HEK293 (cell line): ENCODE measurements around the gene SH3RF3.

Experiments
- CTCF ChIA-PET: fragments of 350-600 bp; formaldehyde crosslinking; extraction: SDS; loops from one replicate; lab custom pipeline; 2021; ENCODE audit warnings: antibody characterized with exemption; lab: Yijun Ruan, JAX
- POLR2A ChIA-PET: fragments of 300-600 bp; formaldehyde crosslinking; extraction: SDS; loops from one replicate; lab custom pipeline; 2020; ENCODE audit warnings: antibody characterized with exemption, inconsistent platforms; lab: Yijun Ruan, JAX
- H3K27ac ChIP-seq: fragments of 200-500 bp; sonication (Bioruptor generic); 2 replicates; pipeline ENCODE4 v1.5.1; 2014; ENCODE audit warnings: low read depth, low read length, control low read depth, inconsistent platforms; ENCODE audit errors: extremely low read depth
- H3K36me3 ChIP-seq, 2 experiments: fragments of 200-500 bp in 1 of 2; sonication (Bioruptor generic) in 1 of 2; 1 replicate in 1 of 2; 2 replicates in 1 of 2; pipeline ENCODE4 v1.5.1; 2014 to 2017; ENCODE audit warnings: inconsistent platforms in 2 of 2, low read length in 2 of 2; ENCODE audit not compliant: control insufficient read depth in 2 of 2, insufficient read depth in 1 of 2
- H3K4me1 ChIP-seq: fragments of 200-500 bp; sonication (Bioruptor generic); 2 replicates; pipeline ENCODE4 v1.5.1; 2014; ENCODE audit warnings: mild to moderate bottlenecking, low read length, inconsistent platforms; ENCODE audit not compliant: control insufficient read depth, insufficient read depth
- H3K4me3 ChIP-seq: 2 replicates; pipeline ENCODE4 v1.5.1; 2011; ENCODE audit warnings: low read depth, mild to moderate bottlenecking, control low read depth, low read length, moderate library complexity
- H3K9me3 ChIP-seq: fragments of 200-500 bp; sonication (Bioruptor generic); 2 replicates; pipeline ENCODE4 v1.5.1; 2014; ENCODE audit warnings: low read depth, low read length, inconsistent platforms; ENCODE audit not compliant: control insufficient read depth, insufficient read depth
- CTCF ChIP-seq: fragments of 450-650 bp; formaldehyde crosslinking; IDR thresholded peaks from 2 replicates; pipeline ENCODE4 v1.5.1; 2016; ENCODE audit warnings: missing biosample characterization, missing genetic modification characterization
- GLIS1 ChIP-seq: fragments of 450-650 bp; formaldehyde crosslinking; IDR thresholded peaks from 2 replicates; pipeline ENCODE4 v1.5.1; 2016; ENCODE audit warnings: missing biosample characterization, missing genetic modification characterization
- GLIS2 ChIP-seq: fragments of 450-650 bp; formaldehyde crosslinking; IDR thresholded peaks from 2 replicates; pipeline ENCODE4 v1.5.1; 2016; ENCODE audit warnings: missing biosample characterization, missing genetic modification characterization
- HIC1 ChIP-seq: fragments of 450-650 bp; formaldehyde crosslinking; IDR thresholded peaks from 2 replicates; pipeline ENCODE4 v1.5.1; 2016; ENCODE audit warnings: missing biosample characterization, missing genetic modification characterization
- KLF10 ChIP-seq: fragments of 450-650 bp; IDR thresholded peaks from 2 replicates; pipeline ENCODE4 v1.5.1; 2018; ENCODE audit warnings: missing biosample characterization, mild to moderate bottlenecking, missing genetic modification characterization
- TSHZ1 ChIP-seq: fragments of 450-650 bp; formaldehyde crosslinking; IDR thresholded peaks from 2 replicates; pipeline ENCODE4 v1.5.1; 2016; ENCODE audit warnings: missing biosample characterization, missing genetic modification characterization, borderline replicate concordance
- YY2 ChIP-seq: fragments of 450-650 bp; formaldehyde crosslinking; IDR thresholded peaks from 2 replicates; pipeline ENCODE4 v1.5.1; 2016; ENCODE audit warnings: missing biosample characterization, missing genetic modification characterization
- ZFP3 ChIP-seq: fragments of 450-650 bp; formaldehyde crosslinking; IDR thresholded peaks from 2 replicates; pipeline ENCODE4 v1.5.1; 2016; ENCODE audit warnings: low read depth, missing biosample characterization, missing genetic modification characterization
- ZNF10 ChIP-seq: fragments of 450-650 bp; formaldehyde crosslinking; IDR thresholded peaks from 2 replicates; pipeline ENCODE4 v1.5.1; 2017; ENCODE audit warnings: missing biosample characterization, missing genetic modification characterization
- ZNF23 ChIP-seq: fragments of 450-650 bp; formaldehyde crosslinking; IDR thresholded peaks from 2 replicates; pipeline ENCODE4 v1.5.1; 2016; ENCODE audit warnings: missing biosample characterization, missing genetic modification characterization, borderline replicate concordance
- ZNF311 ChIP-seq: fragments of 450-650 bp; formaldehyde crosslinking; IDR thresholded peaks from 2 replicates; pipeline ENCODE4 v1.5.1; 2017; ENCODE audit warnings: missing biosample characterization, missing genetic modification characterization, borderline replicate concordance
- ZNF335 ChIP-seq: fragments of 450-650 bp; formaldehyde crosslinking; conservative IDR thresholded peaks from 2 replicates; pipeline ENCODE4 v1.5.1; 2016; ENCODE audit warnings: missing biosample characterization, missing genetic modification characterization
- ZNF341 ChIP-seq: fragments of 450-650 bp; formaldehyde crosslinking; IDR thresholded peaks from 2 replicates; pipeline ENCODE4; 2016; ENCODE audit warnings: low read depth, missing biosample characterization, missing genetic modification characterization
- ZNF501 ChIP-seq: fragments of 450-650 bp; formaldehyde crosslinking; IDR thresholded peaks from 2 replicates; pipeline ENCODE4 v1.5.1; 2016; ENCODE audit warnings: missing biosample characterization, missing genetic modification characterization
- ZNF571 ChIP-seq: fragments of 450-650 bp; formaldehyde crosslinking; IDR thresholded peaks from 2 replicates; pipeline ENCODE4 v1.5.0; 2017; ENCODE audit warnings: missing biosample characterization, missing genetic modification characterization
- ZNF596 ChIP-seq: fragments of 450-650 bp; IDR thresholded peaks from 2 replicates; pipeline ENCODE4 v1.5.0; 2018; ENCODE audit warnings: missing biosample characterization, mild to moderate bottlenecking, missing genetic modification characterization, moderate library complexity
- ZNF600 ChIP-seq: fragments of 450-650 bp; formaldehyde crosslinking; IDR thresholded peaks from 2 replicates; pipeline ENCODE4 v1.5.1; 2016; ENCODE audit warnings: missing biosample characterization, missing genetic modification characterization
- ZNF704 ChIP-seq: fragments of 450-650 bp; formaldehyde crosslinking; IDR thresholded peaks from 2 replicates; pipeline ENCODE4 v1.5.1; 2016; ENCODE audit warnings: missing biosample characterization, missing genetic modification characterization
- ZNF777 ChIP-seq: fragments of 450-650 bp; formaldehyde crosslinking; IDR thresholded peaks from 2 replicates; pipeline ENCODE4 v1.5.1; 2017; ENCODE audit warnings: missing biosample characterization, missing genetic modification characterization, borderline replicate concordance

The SH3RF3 gene

GRCh38 chr2:109457366-109457765 lies 328.4 kb downstream of the SH3RF3 start:
- CTCF ChIA-PET: interaction anchor here (0.6 kb wide), 1 partner anchor 14 kb away, joined by 3 read pairs; no protein-coding TSS in a partner anchor
- TF ChIP-seq ZNF501: no peak
- no peak for TF ChIP-seq ZNF571 (tag by site-specific recombination)
- no peak for TF ChIP-seq GLIS2 (tag by site-specific recombination)
- TF ChIP-seq ZNF23: no peak
- TF ChIP-seq TSHZ1 (tag by site-specific recombination): no peak
- no peak for TF ChIP-seq KLF10 (tag by site-specific recombination)
- TF ChIP-seq ZNF341: no peak
- no peak for TF ChIP-seq HIC1 (tag by site-specific recombination)
- peaks cover 0 to 10% of the 10 kb centered on the region in 2 experiments; a peak in 1 of 3 replicates for H3K36me3 ChIP-seq
- H3K9me3 ChIP-seq: no peaks in the 10 kb centered on the region
- POLR2A ChIA-PET: no interaction called here
- H3K4me1 ChIP-seq: no peaks in the 10 kb centered on the region; the same call in 1 of the 2 replicates
- H3K4me3 ChIP-seq: no peak overlapping the region
- no peak overlapping the region for H3K27ac ChIP-seq

- POLR2A ChIA-PET: no interaction called here
- Histone ChIP-seq H3K4me1 (no peaks in the 10 kb centered on the region; the same call in 1 of the 2 replicates), H3K27ac (no peak overlapping the region)
Measured at GRCh38 chr2:109457794-109458193, 328.8 kb downstream of the SH3RF3 start.

GRCh38 chr2:109458512-109458911 lies 329.5 kb downstream of the SH3RF3 start:
- ChIA-PET POLR2A (no interaction called here), CTCF (interaction anchor here (0.7 to 1.8 kb wide), 2 partner anchors 51 to 322 kb away, joined by 3 to 8 read pairs; no protein-coding TSS in a partner anchor)
- no peaks in the 10 kb centered on the region; the same call in 1 of the 2 replicates for H3K4me1 ChIP-seq
- TF ChIP-seq YY2 (tag by site-specific recombination): no peak
- TF ChIP-seq ZNF704 (tag by site-specific recombination): no peak
- peak; percentile 62 for TF ChIP-seq ZNF596 (tag by site-specific recombination)
- TF ChIP-seq ZNF600: no peak
- TF ChIP-seq ZNF311 (tag by site-specific recombination): no peak
- no peak for TF ChIP-seq ZNF777 (tag by site-specific recombination)
- TF ChIP-seq ZFP3 (tag by site-specific recombination): no peak
- TF ChIP-seq ZNF10: peak; percentile 91
- no peak overlapping the region for H3K27ac ChIP-seq
- no peaks in the 10 kb centered on the region for H3K9me3 ChIP-seq
- peaks cover 0 to 10% of the 10 kb centered on the region in 2 experiments; a peak in 1 of 3 replicates for H3K36me3 ChIP-seq
- H3K4me3 ChIP-seq: no peak overlapping the region

More at GRCh38 chr2:109457794-109458193, 328.8 kb downstream of the SH3RF3 start:
- no peak overlapping the region for H3K4me3 ChIP-seq
- TF ChIP-seq GLIS1: 0 out of 2 replicates have a peak, but pooled peaks have one; percentile 18
- TF ChIP-seq ZNF335 (tag by site-specific recombination): no peak
- 0 out of 2 replicates have a peak, but pooled peaks have one; percentile 9 for TF ChIP-seq CTCF
- CTCF ChIA-PET: interaction anchor here (0.6 to 1.8 kb wide), 3 partner anchors 13 to 321 kb away, joined by 3 to 8 read pairs (median 3); no protein-coding TSS in a partner anchor
- H3K9me3 ChIP-seq: no peaks in the 10 kb centered on the region
- peaks cover 0 to 10% of the 10 kb centered on the region in 2 experiments; a peak in 1 of 3 replicates for H3K36me3 ChIP-seq
